ENCODE results near the gene LSAMP. TPM values are rescaled to one million over a fixed set of nuclear protein-coding genes. Genes with fewer than 3 reads are reported as not detected.

LSAMP gene
- total and polyA plus RNA-seq, 4 experiments from 2014 or later = not detected

GRCh38 chr3:116444115-116444747 lies 1.1 kb downstream of the LSAMP start:
- no peak overlapping the region for H3K27ac ChIP-seq (ENCODE audit: low read depth, low read length)
- H3K36me3 ChIP-seq (ENCODE audit: insufficient read depth, low read length) = no peaks in the 10 kb centered on the region
- intact Hi-C loops (cut with micrococcal nuclease) = no loop called here
- ChIA-PET CTCF (ENCODE audit: partially characterized antibody) (no interaction called here), POLR2A (ENCODE audit: partially characterized antibody) (no interaction called here)
- no peak overlapping the region for H3K27ac Mint-ChIP-seq
- H3K4me3 Mint-ChIP-seq = no peak overlapping the region
- no peaks in the 10 kb centered on the region for H3K4me1 ChIP-seq (ENCODE audit: insufficient read depth, low read length)
- peaks cover 0 to 9% (median 4%) of the 10 kb centered on the region in 8 donors for H3K9me3 Mint-ChIP-seq
- no peak for DNase-seq
- no peaks in the 10 kb centered on the region for H3K27me3 ChIP-seq (ENCODE audit: insufficient read depth, low read length)
- peaks cover 2% of the 10 kb centered on the region in 2 donors for H3K27me3 Mint-ChIP-seq
- H3K9me3 ChIP-seq (ENCODE audit: control insufficient read depth in 1 of 2, low read length in 2 of 2) = no peaks in the 10 kb centered on the region
- no peak overlapping the region for H3K4me3 ChIP-seq (ENCODE audit: low read length in 2 of 2)
- no peaks in the 10 kb centered on the region for H3K4me1 Mint-ChIP-seq
- no peaks in the 10 kb centered on the region for H3K36me3 Mint-ChIP-seq

DNA sequence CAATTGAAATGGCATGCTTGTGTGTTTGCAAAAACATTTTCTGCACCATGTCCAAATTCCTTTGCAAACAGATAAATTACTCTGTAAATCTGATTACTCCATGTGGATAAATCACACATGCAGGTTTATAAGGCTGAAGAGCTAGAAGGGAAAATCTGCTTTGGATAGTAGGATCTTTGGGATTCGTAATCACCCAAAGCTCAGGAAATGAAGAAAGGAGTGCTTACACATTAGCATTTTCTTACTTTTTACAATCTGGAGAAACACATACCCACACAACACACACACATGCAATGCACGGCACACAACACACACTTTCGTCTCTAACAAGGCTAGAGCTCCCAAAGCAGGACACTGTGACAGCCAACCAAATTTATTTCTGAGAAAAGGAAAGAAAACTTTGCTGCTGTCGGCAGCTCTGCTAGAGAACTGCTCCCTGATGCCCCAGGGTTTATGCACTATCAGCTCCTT lies 2.1 kb downstream of the LSAMP start:
- POLR2A ChIA-PET (ENCODE audit: partially characterized antibody) = no interaction called here
- no peaks in the 10 kb centered on the region for H3K27me3 ChIP-seq (ENCODE audit: insufficient read depth, low read length)
- H3K9me3 ChIP-seq (ENCODE audit: control insufficient read depth in 1 of 2, low read length in 2 of 2) = no peaks in the 10 kb centered on the region
- Mint-ChIP-seq H3K9me3 (peaks cover 0 to 8% (median 2%) of the 10 kb centered on the region in 8 donors), H3K27ac (no peak overlapping the region), H3K27me3 (peaks cover 2% of the 10 kb centered on the region in 2 donors), H3K4me1 (no peaks in the 10 kb centered on the region), H3K4me3 (no peak overlapping the region), H3K36me3 (no peaks in the 10 kb centered on the region)
- CTCF ChIA-PET (ENCODE audit: partially characterized antibody) = no interaction called here
- DNase-seq = no peak
- H3K27ac ChIP-seq (ENCODE audit: low read depth, low read length) = no peak overlapping the region
- H3K36me3 ChIP-seq (ENCODE audit: insufficient read depth, low read length) = no peaks in the 10 kb centered on the region
- H3K4me1 ChIP-seq (ENCODE audit: insufficient read depth, low read length) = no peaks in the 10 kb centered on the region
- no peak overlapping the region for H3K4me3 ChIP-seq (ENCODE audit: low read length in 2 of 2)
- intact Hi-C loops (cut with micrococcal nuclease) = no loop called here

GRCh38 chr3:116442331-116443021 lies 2.8 kb downstream of the LSAMP start:
- no peak for DNase-seq
- H3K27me3 Mint-ChIP-seq = peaks cover 2% of the 10 kb centered on the region in 2 donors
- no peak overlapping the region for H3K27ac Mint-ChIP-seq
- H3K36me3 Mint-ChIP-seq = no peaks in the 10 kb centered on the region
- H3K36me3 ChIP-seq (ENCODE audit: insufficient read depth, low read length) = no peaks in the 10 kb centered on the region
- H3K4me1 ChIP-seq (ENCODE audit: insufficient read depth, low read length) = no peaks in the 10 kb centered on the region
- H3K4me3 Mint-ChIP-seq = no peak overlapping the region
- ChIA-PET CTCF (ENCODE audit: partially characterized antibody) (no interaction called here), POLR2A (ENCODE audit: partially characterized antibody) (no interaction called here)
- H3K9me3 ChIP-seq (ENCODE audit: control insufficient read depth in 1 of 2, low read length in 2 of 2) = no peaks in the 10 kb centered on the region
- H3K27ac ChIP-seq (ENCODE audit: low read depth, low read length) = no peak overlapping the region
- no peaks in the 10 kb centered on the region for H3K27me3 ChIP-seq (ENCODE audit: insufficient read depth, low read length)
- H3K9me3 Mint-ChIP-seq = peaks cover 0 to 6% (median 2%) of the 10 kb centered on the region in 8 donors
- H3K4me1 Mint-ChIP-seq = no peaks in the 10 kb centered on the region
- H3K4me3 ChIP-seq (ENCODE audit: low read length in 2 of 2) = no peak overlapping the region
- intact Hi-C loops (cut with micrococcal nuclease) = no loop called here

DNA sequence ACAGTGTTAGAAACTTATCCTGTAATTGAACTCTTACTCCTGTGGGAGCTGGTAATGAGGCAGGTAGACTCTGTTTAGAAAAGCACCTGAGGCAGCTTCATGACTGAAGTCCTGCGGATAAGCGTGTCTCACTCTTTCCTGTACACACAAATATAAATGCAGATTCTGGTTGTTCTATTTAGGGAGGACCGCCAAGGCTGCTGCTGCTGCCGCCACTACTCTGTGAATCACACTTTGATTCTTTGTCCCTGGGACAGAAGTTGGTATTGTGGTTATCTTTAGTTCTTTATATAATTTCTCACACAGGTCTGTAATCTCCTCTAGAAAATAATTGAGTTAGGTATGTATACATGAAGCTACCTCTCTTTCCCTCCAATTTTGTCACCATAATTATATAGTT lies 3.6 kb downstream of the LSAMP start:
- intact Hi-C loops (cut with micrococcal nuclease) = no loop called here
- Histone ChIP-seq H3K4me1 (ENCODE audit: insufficient read depth, low read length) (no peaks in the 10 kb centered on the region), H3K9me3 (ENCODE audit: control insufficient read depth in 1 of 2, low read length in 2 of 2) (no peaks in the 10 kb centered on the region), H3K27ac (ENCODE audit: low read depth, low read length) (no peak overlapping the region), H3K4me3 (ENCODE audit: low read length in 2 of 2) (no peak overlapping the region), H3K27me3 (ENCODE audit: insufficient read depth, low read length) (no peaks in the 10 kb centered on the region), H3K36me3 (ENCODE audit: insufficient read depth, low read length) (no peaks in the 10 kb centered on the region)
- Mint-ChIP-seq H3K27ac (no peak overlapping the region), H3K9me3 (peaks cover 0 to 6% (median 2%) of the 10 kb centered on the region in 8 donors), H3K4me3 (no peak overlapping the region), H3K36me3 (no peaks in the 10 kb centered on the region), H3K4me1 (no peaks in the 10 kb centered on the region), H3K27me3 (peaks cover 2% of the 10 kb centered on the region in 2 donors)
- DNase-seq = no peak
- POLR2A ChIA-PET (ENCODE audit: partially characterized antibody) = no interaction called here
- CTCF ChIA-PET (ENCODE audit: partially characterized antibody) = no interaction called here

DNA sequence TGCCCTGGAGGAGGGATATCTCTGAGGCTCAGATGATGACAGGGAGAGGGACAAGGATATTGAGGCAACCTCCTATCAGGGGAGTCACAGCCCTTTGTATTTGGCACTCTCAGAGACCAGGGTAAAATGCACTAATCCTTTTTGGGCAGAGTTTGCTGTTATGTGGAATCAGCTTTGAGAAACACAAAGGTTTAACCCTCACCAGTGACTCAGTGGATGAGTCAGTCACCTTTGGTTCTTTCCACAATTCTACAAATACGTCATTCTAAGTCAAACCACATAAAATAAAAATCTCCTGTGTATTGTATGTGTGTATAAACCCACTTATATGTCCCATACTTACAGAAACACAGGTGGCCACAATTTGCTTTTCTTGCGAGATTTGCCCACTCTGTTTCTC lies 5.1 kb downstream of the LSAMP start:
- no peaks in the 10 kb centered on the region for H3K27me3 ChIP-seq (ENCODE audit: insufficient read depth, low read length)
- H3K4me1 ChIP-seq (ENCODE audit: insufficient read depth, low read length) = no peaks in the 10 kb centered on the region
- H3K36me3 ChIP-seq (ENCODE audit: insufficient read depth, low read length) = no peaks in the 10 kb centered on the region
- ChIA-PET POLR2A (ENCODE audit: partially characterized antibody) (no interaction called here), CTCF (ENCODE audit: partially characterized antibody) (no interaction called here)
- H3K27ac ChIP-seq (ENCODE audit: low read depth, low read length) = no peak overlapping the region
- no peaks in the 10 kb centered on the region for H3K4me1 Mint-ChIP-seq
- no peaks in the 10 kb centered on the region for H3K36me3 Mint-ChIP-seq
- H3K4me3 ChIP-seq (ENCODE audit: low read length in 2 of 2) = no peak overlapping the region
- intact Hi-C loops (cut with micrococcal nuclease) = no loop called here
- no peaks in the 10 kb centered on the region for H3K9me3 ChIP-seq (ENCODE audit: control insufficient read depth in 1 of 2, low read length in 2 of 2)
- H3K9me3 Mint-ChIP-seq = peaks cover 0 to 9% (median 4%) of the 10 kb centered on the region in 8 donors
- H3K27me3 Mint-ChIP-seq = peaks cover 0 to 2% of the 10 kb centered on the region in 2 donors
- H3K27ac Mint-ChIP-seq = no peak overlapping the region
- H3K4me3 Mint-ChIP-seq = no peak overlapping the region
- no peak for DNase-seq

GRCh38 chr3:116433552-116433951 lies 11.7 kb downstream of the LSAMP start:
- Histone ChIP-seq H3K4me3 (ENCODE audit: low read length in 2 of 2) (no peak overlapping the region), H3K27me3 (ENCODE audit: insufficient read depth, low read length) (no peaks in the 10 kb centered on the region), H3K36me3 (ENCODE audit: insufficient read depth, low read length) (no peaks in the 10 kb centered on the region), H3K4me1 (ENCODE audit: insufficient read depth, low read length) (no peaks in the 10 kb centered on the region), H3K9me3 (ENCODE audit: control insufficient read depth in 1 of 2, low read length in 2 of 2) (no peaks in the 10 kb centered on the region), H3K27ac (ENCODE audit: low read depth, low read length) (no peak overlapping the region)
- Mint-ChIP-seq H3K27me3 (no peaks in the 10 kb centered on the region), H3K4me1 (no peaks in the 10 kb centered on the region), H3K4me3 (no peak overlapping the region), H3K27ac (no peak overlapping the region), H3K9me3 (peaks cover 0 to 10% (median 4%) of the 10 kb centered on the region in 8 donors), H3K36me3 (no peaks in the 10 kb centered on the region)
- intact Hi-C loops (cut with micrococcal nuclease) = no loop called here
- CTCF ChIA-PET (ENCODE audit: partially characterized antibody) = no interaction called here
- DNase-seq = no peak
- POLR2A ChIA-PET (ENCODE audit: partially characterized antibody) = no interaction called here

- Mint-ChIP-seq H3K27ac (no peak overlapping the region), H3K9me3 (peaks cover 0 to 10% (median 4%) of the 10 kb centered on the region in 8 donors), H3K4me3 (no peak overlapping the region), H3K27me3 (no peaks in the 10 kb centered on the region), H3K4me1 (no peaks in the 10 kb centered on the region), H3K36me3 (no peaks in the 10 kb centered on the region)
- H3K4me3 ChIP-seq (ENCODE audit: low read length in 2 of 2) = no peak overlapping the region
- H3K36me3 ChIP-seq (ENCODE audit: insufficient read depth, low read length) = no peaks in the 10 kb centered on the region
- no peaks in the 10 kb centered on the region for H3K27me3 ChIP-seq (ENCODE audit: insufficient read depth, low read length)
- POLR2A ChIA-PET (ENCODE audit: partially characterized antibody) = no interaction called here
- intact Hi-C loops (cut with micrococcal nuclease) = no loop called here
- H3K9me3 ChIP-seq (ENCODE audit: control insufficient read depth in 1 of 2, low read length in 2 of 2) = no peaks in the 10 kb centered on the region
- no peak overlapping the region for H3K27ac ChIP-seq (ENCODE audit: low read depth, low read length)
- no peak for DNase-seq
- no peaks in the 10 kb centered on the region for H3K4me1 ChIP-seq (ENCODE audit: insufficient read depth, low read length)
- CTCF ChIA-PET (ENCODE audit: partially characterized antibody) = no interaction called here
These were observed 12.5 kb downstream of the LSAMP start for GRCh38 chr3:116432795-116433194.

Measured in CD4-positive, alpha-beta memory T cell (primary cell).